HUES64 (cell line): ENCODE results near the gene RERE.
"Not testable (repeated sequence)": the region's sequence is repeated elsewhere in the genome, so short reads cannot be mapped to it uniquely, and the experiment has no call there.

Experiments
- H3K27ac ChIP-seq: 2 replicates; pipeline ENCODE4 v1.7.0; 2013; ENCODE audit warnings: low read depth, low read length, inconsistent platforms
- H3K27me3 ChIP-seq: 2 replicates; pipeline ENCODE4 v1.6.1; 2013; ENCODE audit warnings: mild to moderate bottlenecking, low read length; ENCODE audit not compliant: insufficient read depth
- H3K36me3 ChIP-seq: 2 replicates; pipeline ENCODE4 v1.6.1; 2013; ENCODE audit warnings: mild to moderate bottlenecking, low read length; ENCODE audit not compliant: insufficient read depth
- H3K4me1 ChIP-seq: 2 replicates; pipeline ENCODE4 v1.6.1; 2013; ENCODE audit warnings: mild to moderate bottlenecking, low read length, moderate library complexity; ENCODE audit not compliant: insufficient read depth
- H3K4me3 ChIP-seq: 2 replicates; pipeline ENCODE4 v1.5.1; 2013; ENCODE audit warnings: mild to moderate bottlenecking, low read length, moderate library complexity
- H3K9ac ChIP-seq: 2 replicates; pipeline ENCODE4 v1.6.1; 2013; ENCODE audit warnings: mild to moderate bottlenecking, low read depth, low read length
- H3K9me3 ChIP-seq: 2 replicates; pipeline ENCODE4 v1.6.1; 2013; ENCODE audit warnings: low read depth, low read length; ENCODE audit not compliant: insufficient read depth
- WGBS: fragments of 150-250, 120-280 bp; methylation state at CpG from one replicate; pipeline ENCODE4 v1.1.7; 2013; ENCODE audit warnings: missing lambda C conversion rate; 5-methylcytosine and 5-hydroxymethylcytosine counted together

Gene RERE

GRCh38 chr1:8731162-8731561, 86.3 kb downstream of the RERE start:
- no peaks in the 10 kb centered on the region for H3K27me3 ChIP-seq
- H3K27ac ChIP-seq, result peak overlapping the region; percentile 11; the same call in 1 of the 2 replicates
- H3K4me1 ChIP-seq, result peaks cover 6% of the 10 kb centered on the region
- peaks cover 10% of the 10 kb centered on the region for H3K9me3 ChIP-seq
- H3K4me3 ChIP-seq, result no peak overlapping the region
- H3K9ac ChIP-seq, result no peak overlapping the region
- peaks cover 5% of the 10 kb centered on the region; the same call in 1 of the 2 replicates for H3K36me3 ChIP-seq
- WGBS, result 45% methylated on average over 2 of the region's 4 CpGs

- Histone ChIP-seq H3K27me3 (no peaks in the 10 kb centered on the region), H3K4me1 (peaks cover 9% of the 10 kb centered on the region), H3K36me3 (peaks cover 5% of the 10 kb centered on the region; the same call in 1 of the 2 replicates), H3K9me3 (peaks cover 10% of the 10 kb centered on the region), H3K4me3 (no peak overlapping the region), H3K9ac (no peak overlapping the region), H3K27ac (no peak overlapping the region)
- WGBS, result 90% methylated on average over 2 of the region's 3 CpGs
Observed at GRCh38 chr1:8728464-8728863, 89.0 kb downstream of the RERE start.

GRCh38 chr1:8727809-8728213, 89.6 kb downstream of the RERE start:
- Histone ChIP-seq H3K4me1 (peaks cover 13% of the 10 kb centered on the region), H3K27me3 (no peaks in the 10 kb centered on the region), H3K36me3 (peaks cover 5% of the 10 kb centered on the region; the same call in 1 of the 2 replicates), H3K27ac (no peak overlapping the region), H3K9ac (no peak overlapping the region), H3K9me3 (peaks cover 8% of the 10 kb centered on the region), H3K4me3 (no peak overlapping the region)
- 91% methylated on average over 4 of the region's 4 CpGs for WGBS

- 96% methylated on average over 14 of the region's 14 CpGs for WGBS
- H3K4me3 ChIP-seq, H3K9me3 ChIP-seq, H3K9ac ChIP-seq, H3K27me3 ChIP-seq, H3K36me3 ChIP-seq, H3K27ac ChIP-seq: not testable (repeated sequence)
- peaks cover 15% of the 10 kb centered on the region for H3K4me1 ChIP-seq
Observed at GRCh38 chr1:8727316-8727715, 90.1 kb downstream of the RERE start.

- WGBS, result 81% methylated on average over 6 of the region's 7 CpGs
- not testable (repeated sequence) for H3K4me3 ChIP-seq, H3K27me3 ChIP-seq, H3K27ac ChIP-seq, H3K9ac ChIP-seq, H3K9me3 ChIP-seq, H3K36me3 ChIP-seq
- H3K4me1 ChIP-seq, result peaks cover 15% of the 10 kb centered on the region
Observed at GRCh38 chr1:8726801-8727186, 90.6 kb downstream of the RERE start.

GRCh38 chr1:8723010-8723409, 94.4 kb downstream of the RERE start:
- Histone ChIP-seq H3K9ac (no peak overlapping the region), H3K9me3 (no peaks in the 10 kb centered on the region), H3K27me3 (no peaks in the 10 kb centered on the region), H3K4me1 (peaks cover 24% of the 10 kb centered on the region), H3K36me3 (no peaks in the 10 kb centered on the region), H3K27ac (no peak overlapping the region), H3K4me3 (no peak overlapping the region)
- WGBS, result 60% methylated on average over 1 of the region's 2 CpGs

- WGBS, result 94% methylated on average over 2 of the region's 3 CpGs
- Histone ChIP-seq H3K4me1 (peaks cover 30% of the 10 kb centered on the region), H3K36me3 (no peaks in the 10 kb centered on the region), H3K27ac (no peak overlapping the region), H3K27me3 (no peaks in the 10 kb centered on the region), H3K9me3 (no peaks in the 10 kb centered on the region), H3K9ac (no peak overlapping the region), H3K4me3 (no peak overlapping the region)
Observed at GRCh38 chr1:8722366-8722765, 95.1 kb downstream of the RERE start.

- Histone ChIP-seq H3K27ac (no peak overlapping the region), H3K4me3 (no peak overlapping the region), H3K27me3 (no peaks in the 10 kb centered on the region), H3K36me3 (no peaks in the 10 kb centered on the region), H3K9me3 (no peaks in the 10 kb centered on the region), H3K4me1 (peaks cover 34% of the 10 kb centered on the region), H3K9ac (no peak overlapping the region)
- 97% methylated on average over 4 of the region's 4 CpGs for WGBS
Observed at GRCh38 chr1:8721679-8722324, 95.6 kb downstream of the RERE start.

GRCh38 chr1:8720347-8720746, 97.1 kb downstream of the RERE start:
- Histone ChIP-seq H3K9me3 (no peaks in the 10 kb centered on the region), H3K4me3 (no peak overlapping the region), H3K27me3 (no peaks in the 10 kb centered on the region), H3K36me3 (no peaks in the 10 kb centered on the region), H3K9ac (no peak overlapping the region), H3K27ac (no peak overlapping the region), H3K4me1 (peaks cover 34% of the 10 kb centered on the region)
- WGBS, result 96% methylated on average over 8 of the region's 8 CpGs

GRCh38 chr1:8718850-8719361, 98.5 kb downstream of the RERE start:
- Histone ChIP-seq H3K9me3 (no peaks in the 10 kb centered on the region), H3K27ac (no peak overlapping the region), H3K27me3 (no peaks in the 10 kb centered on the region), H3K36me3 (no peaks in the 10 kb centered on the region), H3K4me3 (no peak overlapping the region), H3K4me1 (peaks cover 38% of the 10 kb centered on the region), H3K9ac (no peak overlapping the region)
- WGBS, result 71% methylated on average over 3 of the region's 3 CpGs

- Histone ChIP-seq H3K27ac (no peak overlapping the region; the same call in 1 of the 2 replicates), H3K9me3 (no peaks in the 10 kb centered on the region), H3K36me3 (no peaks in the 10 kb centered on the region), H3K4me3 (no peak overlapping the region), H3K27me3 (no peaks in the 10 kb centered on the region), H3K4me1 (peaks cover 40% of the 10 kb centered on the region), H3K9ac (no peak overlapping the region)
- 91% methylated on average over 3 of the region's 3 CpGs for WGBS
Observed at GRCh38 chr1:8717148-8717547, 100.3 kb downstream of the RERE start.

- H3K27ac ChIP-seq, result no peak overlapping the region
- H3K4me1 ChIP-seq, result peaks cover 49% of the 10 kb centered on the region
- no peak overlapping the region for H3K9ac ChIP-seq
- WGBS, result 87% methylated on average over 1 of the region's 1 CpG
- no peaks in the 10 kb centered on the region for H3K36me3 ChIP-seq
- no peaks in the 10 kb centered on the region for H3K27me3 ChIP-seq
- H3K4me3 ChIP-seq, result no peak overlapping the region
- no peaks in the 10 kb centered on the region for H3K9me3 ChIP-seq
Observed at GRCh38 chr1:8716238-8716637, 101.2 kb downstream of the RERE start.
